GM19372 (cell line): ENCODE measurements around the gene DMAC2.
"Not testable (repeated sequence)": the region's sequence is repeated elsewhere in the genome, so short reads cannot be mapped to it uniquely, and the experiment has no call there.

Source experiments
- ATAC-seq: cut with Tn5 transposase; IDR thresholded peaks from one replicate; pipeline ENCODE4 v1.9.1; 2021; ENCODE audit warnings: mild to moderate bottlenecking, low read depth, moderate library complexity; ENCODE audit not compliant: unreplicated experiment

DMAC2 gene

GRCh38 chr19:41424335-41425173 lies 15.2 kb downstream of the DMAC2 start:
- no peak for ATAC-seq

GRCh38 chr19:41422955-41423354 lies 16.8 kb downstream of the DMAC2 start:
- no peak for ATAC-seq

- no peak for ATAC-seq
These were observed 17.3 kb downstream of the DMAC2 start for GRCh38 chr19:41422456-41422855.

- ATAC-seq, result no peak
These were observed 17.7 kb downstream of the DMAC2 start for GRCh38 chr19:41421973-41422372.

GRCh38 chr19:41421314-41421713 lies 18.4 kb downstream of the DMAC2 start:
- ATAC-seq, result no peak

GRCh38 chr19:41420101-41420880 lies 19.4 kb downstream of the DMAC2 start:
- ATAC-seq, result no peak

GRCh38 chr19:41416194-41416674 lies 23.5 kb downstream of the DMAC2 start:
- ATAC-seq, result no peak

- no peak for ATAC-seq
These were observed 24.5 kb downstream of the DMAC2 start for GRCh38 chr19:41415154-41415571.

GRCh38 chr19:41414461-41414860 lies 25.3 kb downstream of the DMAC2 start:
- ATAC-seq, result no peak

- no peak for ATAC-seq
These were observed 25.8 kb downstream of the DMAC2 start for GRCh38 chr19:41413947-41414346.

GRCh38 chr19:41412953-41413352 lies 26.8 kb downstream of the DMAC2 start:
- ATAC-seq, result no peak

GRCh38 chr19:41411968-41412265 lies 27.8 kb downstream of the DMAC2 start:
- ATAC-seq, result no peak

- no peak for ATAC-seq
These were observed 28.4 kb downstream of the DMAC2 start for GRCh38 chr19:41411100-41411967.

- no peak for ATAC-seq
These were observed 29.2 kb downstream of the DMAC2 start for GRCh38 chr19:41410336-41411054.

GRCh38 chr19:41409288-41409687 lies 30.4 kb downstream of the DMAC2 start:
- ATAC-seq, result no peak

GRCh38 chr19:41408846-41409245 lies 30.9 kb downstream of the DMAC2 start:
- not testable (repeated sequence) for ATAC-seq

- no peak for ATAC-seq
These were observed 31.5 kb downstream of the DMAC2 start for GRCh38 chr19:41408256-41408655.

GRCh38 chr19:41407271-41407670 lies 32.4 kb downstream of the DMAC2 start:
- ATAC-seq, result no peak

- no peak for ATAC-seq
These were observed 33.9 kb downstream of the DMAC2 start for GRCh38 chr19:41405776-41406175.
